ENCODE results near the gene TYSND1.
"Not testable (repeated sequence)": the region's sequence is repeated elsewhere in the genome, so short reads cannot be mapped to it uniquely, and the experiment has no call there.

TYSND1 gene

GRCh38 chr10:70163448-70163847 lies 16.9 kb upstream of the TYSND1 start:
- no peak for DNase-seq

- DNase-seq: no peak
Measured at GRCh38 chr10:70162892-70163201, 16.3 kb upstream of the TYSND1 start.

- no peak for DNase-seq
Measured at GRCh38 chr10:70162151-70162891, 15.8 kb upstream of the TYSND1 start.

GRCh38 chr10:70160798-70161197 lies 14.3 kb upstream of the TYSND1 start:
- no peak for DNase-seq

GRCh38 chr10:70159366-70159765 lies 12.9 kb upstream of the TYSND1 start:
- not testable (repeated sequence) for DNase-seq

- DNase-seq: no peak
Measured at GRCh38 chr10:70158113-70158512, 11.6 kb upstream of the TYSND1 start.

- DNase-seq: no peak
Measured at GRCh38 chr10:70155255-70155838, 8.8 kb upstream of the TYSND1 start.

GRCh38 chr10:70148516-70148915 lies 2.0 kb upstream of the TYSND1 start:
- no peak for DNase-seq

- no peak for DNase-seq
Measured at GRCh38 chr10:70147259-70147625, 742 bp upstream of the TYSND1 start.

- DNase-seq: peak; percentile 66
Measured at GRCh38 chr10:70145666-70146488, 623 bp downstream of the TYSND1 start.

GRCh38 chr10:70145166-70145665 lies 1.3 kb downstream of the TYSND1 start:
- no peak for DNase-seq

GRCh38 chr10:70144372-70145110 lies 2.0 kb downstream of the TYSND1 start:
- DNase-seq: no peak

GRCh38 chr10:70142555-70142954 lies 3.9 kb downstream of the TYSND1 start:
- DNase-seq: no peak

- no peak for DNase-seq
Measured at GRCh38 chr10:70140297-70140696, 6.2 kb downstream of the TYSND1 start.

- no peak for DNase-seq
Measured at GRCh38 chr10:70139997-70140250, 6.6 kb downstream of the TYSND1 start.

- no peak for DNase-seq
Measured at GRCh38 chr10:70139151-70139996, 7.1 kb downstream of the TYSND1 start.

GRCh38 chr10:70137927-70138883 lies 8.3 kb downstream of the TYSND1 start:
- DNase-seq: no peak

- DNase-seq: no peak
Measured at GRCh38 chr10:70137135-70137534, 9.4 kb downstream of the TYSND1 start.

- no peak for DNase-seq
Measured at GRCh38 chr10:70135684-70136083, 10.8 kb downstream of the TYSND1 start.

GRCh38 chr10:70135046-70135445 lies 11.5 kb downstream of the TYSND1 start:
- DNase-seq: no peak

Measured in KG1 (cell line).